ENCODE data around the gene SYNM. TPM values are rescaled to one million over a fixed set of nuclear protein-coding genes. Genes with fewer than 3 reads are reported as not detected.

The SYNM gene
- total RNA-seq = 1 to 10 TPM; 5.7 to 8.2 TPM

- Histone ChIP-seq H3K27ac (peak within 1 kb of the TSS in 3 of 4 donors; percentile 39 to 61 (median 48)), H3K4me3 (peak within 1 kb of the TSS; percentile 22 to 27), H3K27me3 (no peaks in the 10 kb centered on the region), H3K36me3 (replicated peaks in 1 of 2; ENCODE audit: insufficient read depth in 1 of 2, low read depth in 2 of 2) (no peaks in the 10 kb centered on the region), H3K9me3 (no peaks in the 10 kb centered on the region), H3K4me1 (peaks cover 37% of the 10 kb centered on the region)
- 3 to 6% methylated on average over 19 to 80 of the region's 91 CpGs for WGBS, 2 donors
- intact Hi-C loops (cut with DNase I) = no loop called here
- ATAC-seq (peak; percentile 81), DNase-seq (peak; percentile 63 to 82 (median 70))
- TF ChIP-seq POLR2A (IDR thresholded peaks at IDR 0.05) = peak in 2 of 3 donors; percentile 51 to 57
- peak; percentile 37 to 96 (median 79) for TF ChIP-seq CTCF (IDR thresholded peaks at IDR 0.05)
These were observed at the start of gene SYNM for GRCh38 chr15:99104788-99105513. TSS of gene SYNM (plus strand) at chr15:99105080. CDS start at chr15:99105200, 120 bp downstream.

GRCh38 chr15:99055555-99056134, 49.2 kb upstream of the SYNM start:
- DNase-seq = no peak
- H3K27me3 ChIP-seq = no peaks in the 10 kb centered on the region
- H3K9me3 ChIP-seq = no peaks in the 10 kb centered on the region
- no peak for ATAC-seq
- H3K27ac ChIP-seq = no peak overlapping the region
- H3K4me3 ChIP-seq = no peak overlapping the region
- no peaks in the 10 kb centered on the region for H3K36me3 ChIP-seq (replicated peaks in 1 of 2; ENCODE audit: insufficient read depth in 1 of 2, low read depth in 2 of 2)
- TF ChIP-seq CTCF (IDR thresholded peaks at IDR 0.05) (no peak), POLR2A (IDR thresholded peaks at IDR 0.05) (no peak)
- H3K4me1 ChIP-seq = peaks cover 10% of the 10 kb centered on the region
- 76 to 80% methylated on average over 6 of the region's 6 CpGs for whole genome bisulfite sequencing, 2 donors
- intact Hi-C loops (cut with DNase I) = no loop called here

GRCh38 chr15:99057020-99057419, 47.9 kb upstream of the SYNM start:
- H3K4me3 ChIP-seq = no peak overlapping the region
- H3K4me1 ChIP-seq = peaks cover 10% of the 10 kb centered on the region
- H3K9me3 ChIP-seq = no peaks in the 10 kb centered on the region
- 75 to 92% methylated on average over 3 to 4 of the region's 4 CpGs for WGBS, 2 donors
- H3K36me3 ChIP-seq (replicated peaks in 1 of 2; ENCODE audit: insufficient read depth in 1 of 2, low read depth in 2 of 2) = no peaks in the 10 kb centered on the region
- intact Hi-C loops (cut with DNase I) = no loop called here
- DNase-seq (no peak), ATAC-seq (no peak)
- TF ChIP-seq POLR2A (IDR thresholded peaks at IDR 0.05) (no peak), CTCF (IDR thresholded peaks at IDR 0.05) (no peak)
- H3K27ac ChIP-seq = no peak overlapping the region
- no peaks in the 10 kb centered on the region for H3K27me3 ChIP-seq

GRCh38 chr15:99057697-99058420, 47.0 kb upstream of the SYNM start:
- intact Hi-C loops (cut with DNase I) = no loop called here
- Histone ChIP-seq H3K27ac (no peak overlapping the region), H3K36me3 (replicated peaks in 1 of 2; ENCODE audit: insufficient read depth in 1 of 2, low read depth in 2 of 2) (no peaks in the 10 kb centered on the region), H3K4me1 (peaks cover 10% of the 10 kb centered on the region), H3K9me3 (no peaks in the 10 kb centered on the region), H3K4me3 (no peak overlapping the region), H3K27me3 (no peaks in the 10 kb centered on the region)
- DNase-seq (no peak), ATAC-seq (no peak)
- TF ChIP-seq POLR2A (IDR thresholded peaks at IDR 0.05) = no peak
- no peak for TF ChIP-seq CTCF (IDR thresholded peaks at IDR 0.05)
- WGBS, 2 donors = 69 to 77% methylated on average over 20 of the region's 20 CpGs

Data from body of pancreas (tissue), 4 donors.